Neural progenitor cell (in vitro differentiated cells): ENCODE data around the gene S100A4.
A peak's percentile ranks its signal among the peaks of the same experiment; 100 is the strongest.

Source experiments
- CTCF ChIP-seq: fragments of 200-600 bp; sonication (generic); IDR thresholded peaks from 2 replicates; pipeline ENCODE4 v1.5.1; 2017; ENCODE audit warnings: antibody characterized with exemption, mild to moderate bottlenecking
- EZH2 ChIP-seq: fragments of 200-600 bp; sonication (generic); IDR thresholded peaks from 2 replicates; pipeline ENCODE4 v1.6.1; 2017; ENCODE audit warnings: antibody characterized with exemption, mild to moderate bottlenecking, moderate library complexity
- EZH2phosphoT487 ChIP-seq: fragments of 200-600 bp; sonication (generic); IDR thresholded peaks from 2 replicates; pipeline ENCODE4 v1.6.1; 2017; ENCODE audit warnings: antibody characterized with exemption

DNA sequence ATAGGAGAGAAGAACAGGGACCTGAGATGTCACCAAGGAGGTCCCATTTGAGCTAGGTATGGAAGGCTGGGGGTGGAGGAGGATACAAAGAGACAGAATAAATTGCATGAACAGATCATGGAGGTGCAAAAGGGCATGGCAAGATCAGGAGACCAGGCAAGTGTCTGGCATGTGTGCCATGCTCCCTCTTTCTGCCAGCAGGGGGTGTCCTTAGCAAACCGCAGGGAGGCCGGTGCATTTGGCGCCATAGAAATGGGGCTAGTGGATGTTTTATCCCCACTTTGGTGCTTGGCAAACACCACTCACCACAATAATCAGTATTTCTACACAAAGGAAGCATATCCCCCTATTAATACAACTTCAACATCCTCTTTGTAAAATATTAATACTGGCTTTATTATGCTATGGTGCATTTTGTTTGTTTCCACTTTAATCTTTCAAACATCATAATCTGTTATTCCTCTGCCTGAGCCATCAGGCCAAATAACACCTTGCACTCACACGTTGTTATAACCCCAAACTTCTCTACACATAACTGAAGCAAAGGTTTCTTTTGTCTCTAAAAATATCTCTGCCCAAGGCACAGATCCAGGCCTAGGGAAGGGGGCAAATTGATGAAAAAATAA is 35.8 kb downstream of the S100A4 start:
- TF ChIP-seq EZH2phosphoT487 (no peak), EZH2 (no peak), CTCF (peak; percentile 62)
